Activated T-helper 9 cell treated with anti-CD3 and anti-CD28 coated beads, Interleukin-2, amount 50 U/mL, for 16 hours (primary cell): Measurements from ENCODE around the gene TRPT1.
A peak's percentile ranks its signal among the peaks of the same experiment; 100 is the strongest.

ENCODE experiments used
- DNase-seq: peaks from one replicate; pipeline ENCODE4 v3.0.0-alpha.2; 2020; ENCODE audit warnings: low read depth

The TRPT1 gene

DNA sequence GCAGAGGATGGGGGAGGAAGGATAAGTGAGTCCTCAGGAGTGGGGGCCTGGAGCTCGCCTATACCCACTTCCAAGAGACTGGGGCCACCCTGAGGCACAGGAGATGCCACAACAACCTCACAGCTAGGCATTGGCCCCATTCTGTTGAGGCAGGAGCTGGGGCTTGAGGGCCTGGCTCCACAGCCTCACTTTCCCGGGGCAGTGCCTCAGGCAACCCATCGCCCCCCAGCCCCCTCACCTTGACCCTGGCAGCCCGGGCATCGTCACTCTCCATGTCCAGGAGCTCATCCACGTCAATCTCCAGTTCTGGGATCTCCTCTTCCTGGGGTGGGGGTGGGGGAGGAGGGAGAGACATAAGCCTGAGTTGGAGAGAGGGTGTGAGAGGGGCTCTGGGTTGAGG, 19.0 kb upstream of the TRPT1 start:
- DNase-seq: no peak

- no peak for DNase-seq
Observed at GRCh38 chr11:64244107-64244506, 18.1 kb upstream of the TRPT1 start.

DNA sequence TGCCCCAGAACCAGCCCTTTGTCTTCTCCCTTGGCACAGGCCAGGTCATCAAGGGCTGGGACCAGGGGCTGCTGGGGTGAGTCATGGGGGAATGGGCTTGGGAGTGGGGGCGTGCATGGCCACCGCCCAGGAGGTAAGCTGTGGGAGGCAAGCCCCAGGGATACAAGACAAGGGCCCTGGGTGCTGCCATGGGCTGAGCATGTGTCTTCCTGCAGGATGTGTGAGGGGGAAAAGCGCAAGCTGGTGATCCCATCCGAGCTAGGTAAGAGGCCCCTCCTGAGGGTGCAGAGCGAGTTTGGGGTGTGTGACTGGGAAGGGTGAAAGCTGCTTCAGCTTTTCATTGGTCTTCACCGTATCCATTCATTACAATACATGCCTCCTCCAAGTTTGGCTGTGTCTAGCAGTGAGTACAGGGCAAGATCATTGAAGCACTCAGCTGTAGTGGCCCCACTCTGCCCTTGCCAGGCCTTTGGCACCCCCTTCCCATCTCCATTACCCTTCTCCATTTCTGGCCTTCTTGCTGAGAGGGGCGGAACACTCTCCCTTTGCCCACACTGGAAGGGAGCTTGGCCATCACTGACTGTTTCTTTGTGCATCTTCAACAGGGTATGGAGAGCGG, 17.4 kb upstream of the TRPT1 start:
- no peak for DNase-seq

DNA sequence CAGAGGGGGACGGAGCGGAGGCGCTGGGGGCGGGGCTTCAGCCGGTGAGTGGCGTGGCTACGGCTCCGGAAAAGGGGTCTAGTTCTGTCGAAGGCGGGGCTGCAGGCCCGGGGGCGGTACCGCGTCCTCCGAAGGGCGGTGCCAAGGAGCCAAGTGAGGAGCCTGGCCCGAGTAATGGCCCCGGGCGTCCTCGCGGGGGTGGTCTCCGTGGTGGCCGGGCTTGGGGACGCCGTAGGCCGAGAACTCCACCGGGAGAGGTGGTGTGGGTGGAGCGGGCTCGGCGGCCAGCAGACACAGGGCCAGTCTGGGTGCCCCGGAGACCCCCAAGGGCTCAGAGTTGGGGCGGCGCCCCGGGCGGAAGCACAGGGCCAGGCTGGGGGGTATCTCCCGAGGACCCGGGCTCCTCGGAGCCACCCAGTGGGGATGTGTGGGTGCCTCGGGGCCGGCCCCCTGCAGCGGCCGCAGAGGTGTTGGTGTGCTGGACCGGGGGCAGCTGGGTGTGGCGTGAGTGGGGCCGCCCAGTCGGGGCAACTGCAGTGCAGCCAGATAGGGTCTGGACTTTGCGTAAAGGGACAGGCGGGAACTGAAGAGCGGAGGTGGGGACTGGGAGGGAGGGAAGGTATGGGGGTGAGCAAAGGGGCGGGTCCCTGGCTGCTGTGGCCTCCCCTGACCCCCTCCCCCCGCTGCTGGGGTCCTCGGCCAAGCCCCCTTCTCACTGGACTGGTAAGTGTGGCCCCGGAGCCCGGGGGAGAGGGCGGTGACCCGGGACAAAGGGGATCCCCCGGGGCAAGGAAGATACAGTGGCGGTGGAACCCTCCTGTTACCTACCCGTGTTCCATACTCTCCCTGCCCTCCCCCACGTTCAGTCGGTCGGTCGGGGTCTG, 15.7 kb upstream of the TRPT1 start:
- DNase-seq: no peak

DNA sequence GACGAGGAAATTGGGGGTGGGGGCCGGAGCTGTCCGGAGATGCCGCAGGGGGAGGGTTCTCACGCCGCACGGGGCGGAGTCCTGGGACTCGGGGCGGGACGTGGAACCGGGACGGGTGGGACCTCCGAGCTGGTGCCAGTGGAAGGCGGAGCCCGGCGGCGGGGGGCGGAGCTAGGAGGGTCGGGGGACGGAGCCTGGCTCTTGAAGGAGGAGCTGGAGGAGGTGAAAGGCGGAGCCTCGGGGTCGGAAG, 15.2 kb upstream of the TRPT1 start:
- DNase-seq: peak; percentile 99

DNA sequence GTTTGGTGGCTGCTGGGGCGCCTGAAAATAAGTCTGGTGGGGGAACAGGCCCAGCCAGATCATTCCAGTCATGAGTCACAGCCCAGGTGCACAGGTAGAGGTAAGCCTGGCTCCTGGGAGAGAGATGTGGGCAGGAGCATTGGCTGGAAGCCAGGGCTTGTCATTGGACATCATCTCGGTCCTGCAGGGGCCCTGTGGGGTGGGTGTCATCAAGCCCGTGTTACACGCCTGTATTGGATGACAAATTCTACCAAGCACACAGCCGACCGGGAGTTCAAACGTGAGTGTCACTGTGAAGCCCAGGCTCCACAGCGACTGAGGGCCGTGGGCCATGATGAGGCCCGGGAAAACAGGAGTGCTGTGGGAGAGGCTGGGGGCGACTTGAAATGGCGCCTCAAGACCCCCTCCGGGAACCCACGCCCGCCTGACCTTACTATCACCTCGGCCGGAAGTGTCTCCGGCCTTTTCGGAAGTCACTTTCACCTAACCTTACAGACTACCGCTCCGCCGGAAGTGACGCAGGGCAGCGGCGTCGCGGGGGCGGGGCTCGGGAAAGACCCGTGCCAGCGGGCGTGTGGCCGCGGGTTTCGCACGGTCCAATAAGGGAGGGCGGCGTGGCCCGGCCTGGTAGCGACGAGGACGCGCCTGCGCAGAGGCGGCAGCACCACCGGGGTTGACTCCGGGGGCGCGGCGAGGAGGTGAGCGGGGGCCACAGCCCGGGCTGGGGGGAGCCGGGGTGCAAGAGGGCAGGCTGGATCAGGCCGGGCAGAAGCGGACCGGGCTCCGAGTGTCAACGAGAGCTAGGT, 14.7 kb upstream of the TRPT1 start, which contains the start of gene FKBP2:
FKBP2 (plus strand) TSS at position 661 of the 806 bp plus-strand sequence. CDS start 1,293 bp downstream, outside the sequence.
- peak; percentile 99 for DNase-seq

- DNase-seq: no peak
Observed at GRCh38 chr11:64239662-64240434, 13.9 kb upstream of the TRPT1 start.

DNA sequence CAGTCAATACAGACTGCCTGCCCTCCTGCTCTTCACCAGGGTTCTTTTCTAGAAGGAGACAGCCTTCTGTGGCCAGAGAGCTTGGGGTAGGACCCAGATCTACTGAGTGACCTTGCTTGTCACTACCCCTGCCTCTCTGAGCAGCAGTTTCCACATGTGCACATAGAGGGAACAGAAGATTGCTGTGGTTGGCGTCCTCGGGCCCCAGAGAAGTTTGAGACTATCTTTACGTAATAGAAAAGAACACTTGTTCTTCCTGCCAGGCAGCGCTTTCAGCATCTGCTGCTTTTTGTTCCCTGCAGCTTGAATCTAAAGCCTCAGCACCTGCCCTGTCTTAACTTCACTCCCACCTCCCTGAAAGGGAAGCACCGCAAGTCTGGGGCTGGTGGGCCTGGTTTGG, 13.0 kb upstream of the TRPT1 start:
- DNase-seq: no peak

- no peak for DNase-seq
Observed at GRCh38 chr11:64238076-64238475, 12.1 kb upstream of the TRPT1 start.

DNA sequence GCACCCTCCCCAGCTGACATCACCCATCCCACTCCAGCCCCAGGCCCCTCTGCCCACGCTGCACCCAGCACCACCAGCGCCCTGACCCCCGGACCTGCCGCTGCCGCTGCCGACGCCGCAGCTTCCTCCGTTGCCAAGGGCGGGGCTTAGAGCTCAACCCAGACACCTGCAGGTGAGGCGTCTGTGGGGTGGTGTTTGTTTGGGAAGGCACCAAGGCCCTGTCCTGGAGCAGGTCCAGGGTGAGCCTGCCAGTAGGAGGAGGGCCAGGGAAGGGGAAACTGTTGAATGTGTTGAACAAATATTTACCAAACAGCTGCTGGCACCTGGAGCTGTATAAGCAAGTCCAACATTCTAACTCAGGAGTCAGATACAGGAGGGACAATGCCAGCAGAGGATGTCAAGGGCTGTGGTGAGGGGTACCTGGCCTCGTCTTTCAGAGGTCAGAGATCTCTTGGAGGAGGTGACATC, 11.5 kb upstream of the TRPT1 start:
- DNase-seq: no peak

GRCh38 chr11:64235437-64236161, 9.6 kb upstream of the TRPT1 start:
- no peak for DNase-seq

GRCh38 chr11:64234647-64235379, 8.8 kb upstream of the TRPT1 start:
- DNase-seq: peak; percentile 36

DNA sequence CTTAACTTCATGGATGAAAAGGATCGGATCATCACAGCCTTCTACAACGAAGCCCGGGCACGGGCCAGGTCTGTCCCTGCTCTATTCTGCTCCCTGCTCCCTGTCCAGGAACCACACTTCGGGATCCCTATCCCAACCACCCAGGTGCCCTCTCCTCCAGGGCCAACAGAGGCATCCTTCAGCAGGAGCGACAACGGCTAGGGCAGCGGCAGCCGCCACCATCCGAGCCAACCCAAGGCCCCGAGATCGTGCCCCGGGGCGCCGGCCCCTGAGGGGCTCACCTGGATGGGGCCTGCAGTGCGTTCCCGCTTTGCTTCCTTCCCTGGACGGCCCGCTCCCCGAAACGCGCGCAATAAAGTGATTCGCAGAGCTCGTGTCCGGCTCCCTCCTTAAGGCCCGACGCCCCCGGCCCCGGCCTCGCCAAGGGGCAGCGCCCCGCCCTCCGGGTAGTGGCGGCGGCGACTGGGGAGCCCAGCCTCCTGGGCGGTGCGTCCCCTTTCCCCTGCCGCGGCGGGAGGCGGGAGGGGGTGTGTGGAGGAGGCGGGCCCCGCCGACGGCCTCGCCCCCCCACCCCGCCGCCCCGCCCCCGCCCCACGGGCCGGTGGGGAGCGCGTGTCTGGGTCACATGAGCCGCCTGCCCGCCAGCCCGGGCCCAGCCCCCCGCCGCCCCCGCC, 8.1 kb upstream of the TRPT1 start, which contains the start of gene VEGFB:
VEGFB (plus strand) TSS at position 672 of the 674 bp plus-strand sequence. CDS start 250 bp downstream, outside the sequence.
- DNase-seq: peak; percentile 66

DNA sequence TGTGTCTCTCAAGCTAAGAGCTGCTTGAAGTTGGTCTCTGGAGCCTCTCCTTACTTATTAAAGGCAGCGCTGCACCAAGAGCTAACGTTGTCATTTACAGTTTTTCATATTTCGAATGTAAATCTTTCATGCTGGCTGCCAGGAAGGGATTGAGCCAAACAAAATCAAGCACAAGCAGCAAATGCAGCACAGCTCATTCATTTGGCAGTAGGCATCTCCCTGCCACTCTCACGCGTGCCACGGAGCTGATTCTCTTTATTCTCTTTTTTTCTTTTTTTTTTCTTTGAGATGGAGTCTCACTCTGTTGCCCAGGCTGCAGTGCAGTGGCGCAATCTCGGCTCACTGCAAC, 7.0 kb upstream of the TRPT1 start:
- DNase-seq: no peak

GRCh38 chr11:64232182-64232966, 6.4 kb upstream of the TRPT1 start:
- DNase-seq: no peak

DNA sequence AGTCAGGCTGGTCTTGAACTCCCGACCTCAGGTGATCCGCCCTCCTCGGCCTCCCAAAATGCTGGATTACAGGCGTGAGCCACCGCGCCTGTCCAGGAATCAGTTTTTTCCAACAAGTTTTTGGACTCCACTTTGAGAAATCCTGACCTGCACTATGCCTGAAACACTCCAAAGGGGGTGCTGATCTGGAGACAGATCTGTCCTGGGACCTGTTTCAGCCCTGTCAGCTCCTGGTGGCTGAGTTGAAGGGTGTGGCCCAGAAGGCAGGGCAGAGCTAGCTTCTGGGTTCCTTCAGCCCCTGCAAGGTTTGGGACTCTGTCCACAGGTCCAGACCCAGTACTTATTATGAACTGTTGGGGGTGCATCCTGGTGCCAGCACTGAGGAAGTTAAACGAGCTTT, 5.6 kb upstream of the TRPT1 start:
- no peak for DNase-seq

DNA sequence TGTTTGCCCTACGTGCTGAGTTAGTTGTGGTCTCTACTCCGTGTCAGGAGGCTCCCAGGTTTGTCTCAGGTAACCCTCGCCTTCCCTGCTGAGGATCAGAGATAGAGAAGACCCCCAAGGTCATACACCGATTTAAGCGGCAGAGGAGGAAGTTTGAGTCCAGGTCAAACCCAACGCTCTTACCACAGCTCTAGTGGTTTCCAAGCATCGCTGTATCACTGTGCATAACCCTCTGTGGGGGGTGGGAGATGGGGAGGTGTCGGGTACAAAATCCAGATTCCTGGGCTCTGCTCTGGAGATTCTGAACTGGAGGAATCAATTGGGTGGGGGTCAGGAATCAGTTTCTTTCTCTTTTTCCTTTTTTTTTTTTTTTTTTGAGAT, 5.0 kb upstream of the TRPT1 start:
- no peak for DNase-seq

DNA sequence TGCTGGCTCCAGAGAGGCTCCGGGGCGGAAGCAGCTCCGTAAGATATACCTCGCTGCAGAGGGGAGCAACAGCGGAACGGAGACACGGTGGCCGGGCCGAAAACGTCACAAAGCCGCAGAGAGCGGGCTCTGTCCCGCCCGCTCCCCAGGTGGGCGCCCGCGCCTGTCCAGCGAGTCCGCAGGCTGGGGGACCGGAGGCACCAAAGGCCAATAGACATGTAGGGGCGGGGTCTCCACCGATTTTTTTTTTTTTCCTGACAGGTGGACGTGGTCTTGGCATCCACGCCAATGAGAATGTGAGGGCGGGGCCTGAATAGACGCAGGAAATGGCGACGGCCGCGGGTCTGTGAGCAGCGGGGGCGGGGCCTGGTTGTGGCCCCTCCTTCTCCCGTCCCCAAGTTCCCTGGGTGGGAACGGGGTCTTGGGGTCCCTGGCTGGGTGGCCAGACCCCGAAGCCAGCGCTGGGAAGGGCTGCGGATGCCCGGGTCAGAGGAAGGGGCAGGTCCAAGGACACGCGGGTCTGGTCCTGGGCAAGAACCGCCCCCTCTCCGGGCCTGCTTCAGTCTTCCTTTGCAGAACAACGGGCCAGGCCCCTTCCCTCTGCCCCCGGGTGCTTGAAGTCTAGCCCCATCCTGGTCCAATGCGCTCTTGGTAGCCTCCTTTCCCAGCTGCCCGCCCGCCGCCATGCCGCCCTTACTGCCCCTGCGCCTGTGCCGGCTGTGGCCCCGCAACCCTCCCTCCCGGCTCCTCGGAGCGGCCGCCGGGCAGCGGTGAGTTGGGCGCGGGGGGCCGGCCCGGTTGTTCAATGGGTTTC, 4.4 kb upstream of the TRPT1 start, which contains the start of gene DNAJC4:
DNAJC4 (plus strand) TSS at position 378 of the 814 bp plus-strand sequence; CDS start at position 685, 307 bp downstream.
- peak; percentile 84 for DNase-seq
